Activated T-helper 1 cell treated with anti-CD3 and anti-CD28 coated beads, Interleukin-12 subunit alpha, Interleukin-12 subunit beta, Interleukin-2, Interleukin-4 antibody, amounts not matched to agents 30 ng/mL and 10 ng/mL and 1 ng/mL, durations not matched to agents 14 hours and 24 hours and 36 hours (primary cell): ENCODE results near the gene RESP18. TPM values are rescaled to one million over a fixed set of nuclear protein-coding genes. Genes with fewer than 3 reads are reported as not detected.

Source experiments
- DNase-seq: peaks from one replicate; pipeline ENCODE4 v3.0.0; 2021; ENCODE audit warnings: low spot score
- H3K27ac Mint-ChIP-seq: one replicate; pipeline ENCODE4 v1.8.0; 2021; ENCODE audit warnings: mild to moderate bottlenecking, mixed read lengths
- H3K27me3 Mint-ChIP-seq: one replicate; pipeline ENCODE4 v1.8.0; 2022; ENCODE audit warnings: mild to moderate bottlenecking, moderate library complexity, mixed read lengths; ENCODE audit not compliant: insufficient read depth
- H3K36me3 Mint-ChIP-seq: one replicate; pipeline ENCODE4 v1.8.0; 2021; ENCODE audit warnings: low read depth, mixed read lengths
- H3K4me1 Mint-ChIP-seq: one replicate; pipeline ENCODE4 v1.8.0; 2021; ENCODE audit warnings: low read depth, mixed read lengths
- H3K4me3 Mint-ChIP-seq: one replicate; pipeline ENCODE4 v1.8.0; 2021; ENCODE audit warnings: mild to moderate bottlenecking, moderate library complexity, mixed read lengths
- H3K9me3 Mint-ChIP-seq: one replicate; pipeline ENCODE4 v1.8.0; 2021; ENCODE audit warnings: mixed read lengths
- intact Hi-C: fragments of 100-400 bp; cut with micrococcal nuclease; formaldehyde crosslinking; loops from one replicate; pipeline ENCODE4 v1.15.1; 2024
- total RNA-seq: library from RNA; stranded (reverse); gene quantifications from 2 replicates; pipeline ENCODE4 v1.2.3, GENCODE V29; 2022

The RESP18 gene
- total RNA-seq, 1 donor from 2014 or later: not detected

DNA sequence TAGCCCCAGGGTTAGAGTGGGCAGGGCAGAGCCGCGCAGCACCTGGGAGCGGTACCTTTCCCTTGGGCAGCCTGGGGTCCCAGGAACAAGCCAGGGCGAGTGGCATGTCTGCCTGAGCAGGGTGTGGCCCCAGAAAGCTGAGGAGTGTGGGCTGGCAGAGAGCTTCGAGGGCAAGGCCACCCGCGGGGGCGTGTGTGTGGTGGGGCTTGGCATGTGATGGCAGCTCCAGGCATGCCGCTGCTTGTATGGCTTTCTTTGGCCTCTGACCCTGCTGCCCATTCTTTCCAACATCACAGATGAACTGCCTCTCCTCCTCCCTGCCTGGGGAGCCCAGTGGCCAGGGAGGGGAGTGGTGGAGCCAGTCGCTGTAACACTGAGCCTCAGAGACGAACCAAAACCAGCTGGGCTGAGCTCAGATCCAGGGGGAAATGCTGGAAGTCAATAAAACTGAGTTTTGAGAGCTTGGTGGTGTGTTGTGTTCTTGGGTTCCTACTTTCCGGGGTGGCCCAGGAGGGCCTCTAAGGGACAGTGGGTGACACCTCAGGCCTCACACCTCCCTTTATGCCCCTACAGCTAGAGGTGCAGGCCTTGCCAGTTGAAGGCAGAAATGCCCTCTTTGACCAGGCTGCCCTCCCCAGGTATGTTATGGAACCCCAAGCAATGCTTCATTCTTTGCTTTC, 46.0 kb downstream of the RESP18 start:
- peaks cover 2% of the 10 kb centered on the region for H3K4me1 Mint-ChIP-seq
- no peak for DNase-seq
- intact Hi-C loops: no loop called here
- H3K36me3 Mint-ChIP-seq: peaks cover 22% of the 10 kb centered on the region
- H3K4me3 Mint-ChIP-seq: no peak overlapping the region
- peak overlapping the region; percentile 63 for H3K27ac Mint-ChIP-seq
- H3K9me3 Mint-ChIP-seq: no peaks in the 10 kb centered on the region
- peaks cover 9% of the 10 kb centered on the region for H3K27me3 Mint-ChIP-seq

DNA sequence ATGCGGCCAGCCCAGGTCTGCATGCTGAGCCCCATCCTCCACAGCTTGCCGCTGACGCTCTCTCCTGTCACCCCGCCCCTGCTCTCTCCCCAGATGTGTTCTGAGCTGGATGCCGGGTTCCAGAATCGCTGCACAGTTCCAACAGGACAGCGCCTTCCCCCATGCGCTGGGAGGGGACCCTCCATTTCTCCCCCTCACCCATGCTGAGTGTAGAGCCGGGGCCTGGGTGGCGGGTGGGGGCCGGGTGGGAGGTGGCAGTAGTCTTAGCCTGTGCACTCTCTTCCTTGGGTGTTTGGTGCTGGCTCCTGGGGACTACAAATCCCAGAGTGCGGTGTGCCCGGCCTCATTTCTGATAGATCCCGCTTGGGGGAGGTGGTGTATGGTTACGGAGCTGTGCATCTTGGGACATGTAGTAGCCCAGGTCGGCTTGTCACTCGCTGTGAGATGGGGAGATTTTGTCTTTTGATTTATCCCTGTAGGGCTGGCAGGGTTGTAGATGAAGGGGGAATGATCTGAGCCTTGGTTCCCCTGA, 46.6 kb downstream of the RESP18 start:
- Mint-ChIP-seq H3K4me1 (peaks cover 9% of the 10 kb centered on the region), H3K27ac (no peak overlapping the region), H3K27me3 (peaks cover 5% of the 10 kb centered on the region)

DNA sequence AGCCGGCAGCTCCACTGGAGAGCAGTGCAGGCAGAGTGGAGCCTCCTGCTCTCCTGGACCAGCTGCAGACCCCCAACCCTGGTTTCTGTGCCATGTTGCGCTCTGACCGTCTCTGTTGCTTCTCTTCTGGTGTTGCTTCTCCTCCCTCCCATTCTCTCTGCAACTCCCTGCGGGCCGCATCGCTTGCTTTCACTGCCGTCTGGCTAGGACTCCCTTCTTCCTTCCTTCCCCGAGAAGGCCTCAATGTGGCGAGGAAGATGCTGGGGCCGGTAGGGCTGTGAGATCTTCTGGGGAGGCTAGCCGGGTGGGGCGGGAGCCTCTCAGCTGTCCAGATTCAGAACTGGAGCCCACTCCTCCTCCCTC, 47.2 kb downstream of the RESP18 start:
- Mint-ChIP-seq H3K4me1 (peaks cover 15% of the 10 kb centered on the region), H3K27me3 (no peaks in the 10 kb centered on the region), H3K4me3 (no peak overlapping the region), H3K27ac (no peak overlapping the region), H3K36me3 (peaks cover 28% of the 10 kb centered on the region), H3K9me3 (no peaks in the 10 kb centered on the region)
- no peak for DNase-seq
- intact Hi-C loops: no loop called here

More for the DNA sequence above, 46.6 kb downstream of the RESP18 start:
- Mint-ChIP-seq H3K4me3 (no peak overlapping the region), H3K36me3 (peaks cover 28% of the 10 kb centered on the region), H3K9me3 (no peaks in the 10 kb centered on the region)
- intact Hi-C loops: no loop called here
- no peak for DNase-seq

DNA sequence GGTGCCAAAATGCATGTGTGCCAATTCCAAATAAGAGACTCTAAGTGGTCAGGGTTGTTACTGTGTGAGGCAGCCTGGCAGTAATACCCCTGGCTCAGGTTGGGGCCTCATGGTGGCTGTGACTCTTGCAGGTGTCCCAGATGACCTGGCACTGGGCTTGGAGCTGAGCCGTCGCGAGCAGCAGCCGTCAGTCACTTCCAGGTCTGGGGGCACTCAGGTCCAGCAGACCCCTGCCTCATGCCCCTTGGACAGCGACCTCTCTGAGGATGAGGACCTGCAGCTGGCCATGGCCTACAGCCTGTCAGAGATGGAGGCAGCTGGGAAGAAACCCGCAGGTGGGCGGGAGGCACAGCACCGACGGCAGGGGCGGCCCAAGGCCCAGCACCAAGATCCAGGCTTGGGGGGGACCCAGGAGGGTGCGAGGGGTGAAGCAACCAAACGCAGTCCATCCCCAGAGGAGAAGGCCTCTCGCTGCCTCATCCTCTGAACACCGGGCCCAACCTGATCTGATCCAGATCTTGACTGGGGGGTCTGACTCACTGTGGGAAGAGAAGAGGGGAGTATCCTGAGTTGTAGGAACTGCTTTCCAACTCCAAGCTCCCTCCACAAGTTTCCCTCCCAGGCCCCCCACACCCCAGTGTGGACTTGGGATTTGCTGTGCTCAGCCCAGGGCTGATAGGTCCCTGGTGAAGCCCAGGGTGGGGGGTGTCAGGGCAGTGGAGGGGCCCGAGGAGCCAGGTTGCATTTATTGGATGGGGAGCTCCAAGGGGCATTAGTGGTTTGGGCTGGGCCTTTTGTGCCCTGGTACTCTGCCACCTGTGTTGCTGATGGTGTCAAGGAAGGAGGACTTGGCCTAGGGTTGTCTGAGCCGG, 47.8 kb downstream of the RESP18 start:
- peaks cover 28% of the 10 kb centered on the region for H3K36me3 Mint-ChIP-seq
- H3K27ac Mint-ChIP-seq: no peak overlapping the region
- H3K27me3 Mint-ChIP-seq: no peaks in the 10 kb centered on the region
- intact Hi-C loops: no loop called here
- H3K4me3 Mint-ChIP-seq: no peak overlapping the region
- no peaks in the 10 kb centered on the region for H3K9me3 Mint-ChIP-seq
- DNase-seq: no peak
- peaks cover 21% of the 10 kb centered on the region for H3K4me1 Mint-ChIP-seq

DNA sequence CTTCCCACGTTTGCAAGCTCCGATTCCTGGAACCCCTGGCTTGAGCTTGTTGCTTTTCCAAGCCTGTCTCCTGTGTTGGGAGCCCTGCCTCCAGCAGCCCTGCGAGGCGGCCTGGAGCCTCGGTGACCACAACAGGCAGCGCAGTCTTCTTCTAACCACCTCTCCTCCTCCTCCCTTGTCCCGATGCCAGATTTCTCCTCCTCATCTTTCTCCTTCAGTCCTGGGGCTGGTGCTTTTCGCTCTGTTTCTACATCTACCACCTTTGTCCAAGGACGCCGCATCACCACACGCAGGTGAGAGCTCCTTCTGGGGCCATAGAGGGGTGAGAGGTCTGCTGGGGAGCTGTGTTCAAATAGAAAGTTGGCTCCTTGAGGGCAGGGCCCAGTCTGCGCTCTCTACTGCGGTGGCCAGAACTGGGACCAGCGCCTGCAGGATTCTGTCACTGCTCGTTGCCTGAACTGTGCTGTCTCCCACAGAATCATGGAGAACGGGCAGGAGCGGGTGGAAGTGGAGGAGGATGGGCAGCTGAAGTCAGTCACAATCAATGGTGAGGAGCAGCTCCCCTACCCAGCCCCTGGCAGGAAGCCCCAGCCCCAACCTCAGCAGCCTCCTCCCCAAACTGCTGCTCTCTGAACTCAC, 49.5 kb downstream of the RESP18 start:
- H3K4me3 Mint-ChIP-seq: no peak overlapping the region
- H3K36me3 Mint-ChIP-seq: peaks cover 28% of the 10 kb centered on the region
- H3K27me3 Mint-ChIP-seq: no peaks in the 10 kb centered on the region
- H3K9me3 Mint-ChIP-seq: no peaks in the 10 kb centered on the region
- intact Hi-C loops: no loop called here
- peaks cover 33% of the 10 kb centered on the region for H3K4me1 Mint-ChIP-seq
- H3K27ac Mint-ChIP-seq: no peak overlapping the region
- DNase-seq: no peak

DNA sequence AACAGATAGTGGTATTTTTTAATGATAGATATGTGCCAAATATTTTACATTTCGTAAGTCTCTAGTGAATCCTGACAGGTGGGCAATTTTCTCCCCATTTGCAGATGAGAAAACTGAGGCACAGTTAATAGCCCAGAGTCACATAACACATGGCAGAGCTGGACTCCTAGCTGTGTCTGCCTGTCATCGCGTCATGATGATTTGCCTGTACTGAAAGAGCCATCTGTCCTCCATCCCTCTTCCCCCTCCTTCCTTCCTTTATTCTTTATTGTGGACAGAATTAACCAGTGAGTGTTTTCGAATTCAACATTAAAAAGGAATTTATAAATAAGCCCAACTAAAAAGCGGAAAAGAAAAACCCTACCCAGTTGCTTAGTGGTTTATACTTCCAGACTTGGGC, 50.2 kb downstream of the RESP18 start:
- Mint-ChIP-seq H3K4me1 (peaks cover 40% of the 10 kb centered on the region), H3K27me3 (no peaks in the 10 kb centered on the region), H3K36me3 (peaks cover 28% of the 10 kb centered on the region), H3K27ac (no peak overlapping the region), H3K9me3 (no peaks in the 10 kb centered on the region), H3K4me3 (no peak overlapping the region)
- intact Hi-C loops: no loop called here
- DNase-seq: no peak

DNA sequence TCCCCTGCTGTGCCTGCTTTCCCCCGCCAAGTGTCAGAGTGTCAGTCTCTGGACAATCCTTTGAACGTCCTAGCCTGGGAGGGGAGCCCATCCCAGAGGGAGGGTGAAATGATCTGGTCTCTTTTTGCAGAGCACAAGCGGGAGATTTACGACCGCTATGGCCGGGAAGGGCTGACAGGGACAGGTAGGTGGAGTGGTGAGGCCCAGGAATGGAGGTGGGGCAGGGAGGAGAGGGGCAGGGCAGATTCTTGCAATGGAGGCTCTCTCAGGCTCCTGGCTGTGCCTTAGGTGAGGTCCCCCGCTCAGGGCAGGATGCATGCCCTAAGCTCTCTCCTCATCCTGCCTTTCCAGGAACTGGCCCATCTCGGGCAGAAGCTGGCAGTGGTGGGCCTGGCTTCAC, 51.0 kb downstream of the RESP18 start:
- Mint-ChIP-seq H3K27ac (no peak overlapping the region), H3K9me3 (no peaks in the 10 kb centered on the region), H3K4me1 (peaks cover 45% of the 10 kb centered on the region), H3K4me3 (no peak overlapping the region), H3K36me3 (peaks cover 28% of the 10 kb centered on the region), H3K27me3 (no peaks in the 10 kb centered on the region)
- intact Hi-C loops: no loop called here
- DNase-seq: no peak

DNA sequence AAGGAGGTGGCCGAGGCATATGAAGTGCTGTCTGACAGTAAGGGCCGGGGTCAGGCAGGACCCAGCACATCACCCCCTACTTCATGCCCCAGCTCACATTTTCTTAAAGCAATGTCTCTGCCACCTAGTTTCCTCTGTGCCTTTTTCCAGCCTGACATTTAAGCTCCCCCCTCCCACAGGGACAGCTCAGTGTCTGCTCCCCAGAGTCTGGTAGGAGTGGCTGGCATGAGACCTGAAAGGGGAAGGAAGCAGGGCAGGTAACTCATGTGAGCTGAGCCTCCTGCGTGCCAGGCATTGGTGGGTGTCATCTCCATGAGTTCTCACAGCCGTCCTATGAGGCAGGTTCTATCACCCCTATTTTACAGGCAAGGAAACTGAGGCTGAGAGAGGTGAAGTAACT, 51.9 kb downstream of the RESP18 start:
- intact Hi-C loops: no loop called here
- Mint-ChIP-seq H3K4me1 (peaks cover 45% of the 10 kb centered on the region), H3K4me3 (peak overlapping the region; percentile 94), H3K27me3 (no peaks in the 10 kb centered on the region), H3K36me3 (peaks cover 24% of the 10 kb centered on the region), H3K9me3 (no peaks in the 10 kb centered on the region), H3K27ac (peak overlapping the region; percentile 99)
- DNase-seq: no peak

DNA sequence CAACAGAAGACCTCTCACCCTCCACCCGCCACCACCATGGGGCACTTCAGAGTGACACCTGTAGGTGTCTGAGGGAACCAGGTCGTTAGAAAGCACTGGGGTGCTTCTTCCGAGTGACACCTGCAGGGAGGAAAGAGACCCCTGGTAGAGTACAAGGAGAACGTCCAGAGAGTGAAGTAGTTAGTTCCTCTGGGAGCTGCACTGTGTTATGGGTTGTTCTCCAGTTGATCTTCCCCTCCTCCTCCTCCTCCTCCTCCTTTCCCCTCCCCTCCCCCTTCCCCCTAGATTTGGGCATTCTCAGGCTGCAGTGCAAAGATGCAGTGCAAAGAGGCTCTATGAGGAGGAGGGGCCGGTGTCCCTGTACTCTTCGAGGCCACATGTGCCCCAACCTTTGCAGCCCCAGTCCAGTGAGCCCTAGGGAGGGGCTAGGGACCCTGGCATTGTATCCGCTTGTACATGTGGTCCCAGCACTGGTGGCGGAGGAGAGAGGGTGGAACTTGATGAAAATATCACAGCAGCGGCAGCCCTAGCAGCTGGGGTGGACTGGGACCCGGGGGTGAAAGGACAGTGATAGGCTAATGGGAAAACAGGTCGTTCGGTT, 52.5 kb downstream of the RESP18 start:
- no peak for DNase-seq
- Mint-ChIP-seq H3K4me3 (peak overlapping the region; percentile 94), H3K27ac (peak overlapping the region; percentile 99), H3K9me3 (no peaks in the 10 kb centered on the region), H3K27me3 (no peaks in the 10 kb centered on the region), H3K36me3 (peaks cover 22% of the 10 kb centered on the region), H3K4me1 (peaks cover 45% of the 10 kb centered on the region)
- intact Hi-C loops: loop anchor here (1.0 to 2.0 kb wide), 14 partner anchors 14 to 883 kb away; partner anchors contain the start of genes ANKZF1, ATG9A, CHPF and DNPEP

DNA sequence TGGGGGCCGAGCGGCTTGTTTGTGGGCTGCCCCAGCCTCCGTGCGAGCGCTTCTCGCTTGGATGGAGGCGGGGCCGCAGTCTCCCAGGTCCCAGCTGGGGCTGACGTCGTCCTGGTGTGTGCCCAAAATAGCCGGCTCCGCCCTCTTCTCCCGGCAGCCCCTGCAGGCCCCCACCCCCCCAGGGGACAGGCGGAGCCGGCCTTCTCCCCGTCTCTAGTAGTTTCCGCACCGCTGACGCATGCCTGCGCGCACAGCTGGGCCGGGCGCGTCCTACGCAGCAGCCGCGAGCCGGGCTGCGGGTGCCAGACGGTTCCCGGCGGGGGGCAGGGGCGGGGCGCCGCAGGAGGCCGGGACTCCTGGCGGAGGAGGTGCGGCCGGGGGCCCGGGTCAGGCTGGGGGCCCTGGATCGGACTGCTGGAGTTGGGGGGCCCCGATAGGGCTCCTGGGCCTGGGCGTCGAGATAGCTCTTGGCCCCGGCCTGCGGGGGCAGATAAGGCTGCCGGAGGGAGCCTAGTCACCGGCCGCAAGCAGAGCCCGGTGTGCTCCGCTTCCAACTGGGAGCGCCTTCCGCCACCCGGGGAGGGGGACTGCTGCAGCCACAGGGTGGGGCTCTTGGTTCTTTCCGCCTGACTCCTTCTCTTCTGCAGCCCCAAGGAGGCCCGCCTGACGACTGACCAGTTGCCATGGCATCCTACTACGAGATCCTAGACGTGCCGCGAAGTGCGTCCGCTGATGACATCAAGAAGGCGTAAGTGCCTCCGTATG, 53.2 kb downstream of the RESP18 start, which contains the start of gene DNAJB2:
Gene DNAJB2, plus strand, starts transcription at position 216 of the 765 bp plus-strand sequence. Its CDS starts 468 bp downstream, at position 684.
- Mint-ChIP-seq H3K9me3 (no peaks in the 10 kb centered on the region), H3K4me1 (peaks cover 45% of the 10 kb centered on the region), H3K36me3 (peaks cover 22% of the 10 kb centered on the region), H3K4me3 (peak within 1 kb of the TSS; percentile 94), H3K27ac (peak within 1 kb of the TSS; percentile 99), H3K27me3 (no peaks in the 10 kb centered on the region)
- DNase-seq: peak; percentile 99
- intact Hi-C loops: loop anchor here (1.0 to 2.0 kb wide), 14 partner anchors 15 to 883 kb away; partner anchors contain the start of genes ANKZF1, ATG9A, CHPF and DNPEP

DNA sequence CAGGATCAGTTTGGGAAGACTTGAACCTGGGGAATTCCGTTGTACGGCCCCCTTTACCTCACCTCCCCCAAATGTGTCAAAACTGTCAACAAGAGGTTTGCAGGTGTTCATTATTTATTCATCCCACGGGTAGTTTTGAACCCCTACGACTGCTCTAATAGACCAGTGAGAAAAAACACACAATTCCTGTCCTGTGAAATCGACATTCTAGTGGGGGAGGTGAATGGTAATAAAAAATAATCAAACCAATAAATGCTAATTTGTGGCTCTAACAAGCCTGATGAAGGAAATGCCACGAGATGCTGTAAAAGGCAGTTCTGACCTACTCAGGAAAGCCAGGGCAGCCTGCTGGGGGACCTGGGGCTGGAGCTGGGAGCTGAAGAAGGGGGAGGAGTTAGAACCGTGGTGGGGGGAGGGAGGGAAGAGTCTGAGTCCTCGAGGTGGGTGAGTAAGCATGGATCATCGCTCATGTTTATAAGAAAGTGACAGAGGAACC, 53.8 kb downstream of the RESP18 start:
- peak overlapping the region; percentile 93 for H3K27ac Mint-ChIP-seq
- intact Hi-C loops: loop anchor here (1.0 to 2.0 kb wide), 14 partner anchors 16 to 882 kb away; partner anchors contain the start of genes ANKZF1, ATG9A, CHPF and DNPEP
- peak overlapping the region; percentile 76 for H3K4me3 Mint-ChIP-seq
- peaks cover 45% of the 10 kb centered on the region for H3K4me1 Mint-ChIP-seq
- no peaks in the 10 kb centered on the region for H3K9me3 Mint-ChIP-seq
- H3K36me3 Mint-ChIP-seq: peaks cover 21% of the 10 kb centered on the region
- peaks cover 3% of the 10 kb centered on the region for H3K27me3 Mint-ChIP-seq
- DNase-seq: no peak
